ENCODE measurements around the gene LRMDA. TPM values are rescaled to one million over a fixed set of nuclear protein-coding genes. Genes with fewer than 3 reads are reported as not detected.

Gene LRMDA
- total RNA-seq, 1 experiment from 2014 or later, result 4.8 TPM

DNA sequence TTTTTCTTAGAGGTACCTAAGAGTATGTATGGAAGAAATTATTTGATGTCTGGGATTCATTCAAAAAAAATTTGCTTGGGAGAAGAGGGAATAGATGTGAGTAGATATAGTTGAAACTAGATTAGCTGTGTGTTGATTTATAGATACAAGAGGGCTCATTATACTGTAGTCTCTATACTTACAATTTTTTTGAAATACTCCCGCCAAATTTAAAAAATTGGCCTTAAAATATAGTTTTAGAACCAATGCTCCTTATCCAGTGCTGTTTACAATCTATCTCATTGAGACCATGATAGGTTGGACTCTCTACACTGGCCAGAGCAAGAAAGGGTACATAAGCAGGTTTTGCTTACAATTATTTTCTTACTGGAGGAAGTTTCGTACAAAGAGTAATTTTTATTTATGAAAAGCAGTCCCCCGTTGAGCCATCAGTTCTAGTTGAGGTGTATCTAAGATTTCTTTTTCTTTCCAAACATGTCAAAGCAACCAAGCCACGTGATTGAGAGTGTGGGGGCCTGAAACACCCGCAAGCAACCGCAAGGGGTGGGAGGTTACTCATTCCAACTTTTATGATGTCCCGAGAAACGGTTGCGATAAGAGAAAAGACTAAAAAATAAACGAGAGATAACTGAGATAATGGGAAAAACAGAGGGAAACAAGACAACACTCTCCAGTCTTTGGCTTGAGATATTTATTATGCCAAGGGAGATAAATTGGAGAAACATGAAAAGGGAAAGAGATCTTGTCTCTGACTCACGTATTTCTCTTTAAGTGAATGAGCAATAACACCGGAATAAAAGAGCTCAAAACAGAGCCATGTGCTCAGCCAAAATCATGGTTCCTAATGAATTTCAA, 729.2 kb downstream of the LRMDA start:
- TF ChIP-seq EZH2 (IDR thresholded peaks at IDR 0.05) (no peak), EZH2phosphoT487 (IDR thresholded peaks at IDR 0.05; ENCODE audit: borderline replicate concordance) (no peak), TCF7L2 (IDR thresholded peaks at IDR 0.05; ENCODE audit: borderline replicate concordance, extremely low read depth, insufficient read depth, insufficient read length) (no peak), ELF1 (IDR thresholded peaks at IDR 0.05; ENCODE audit: borderline replicate concordance, low read depth) (no peak), CBX3 (IDR thresholded peaks at IDR 0.05; ENCODE audit: low read depth) (no peak), CEBPB (IDR thresholded peaks at IDR 0.05; ENCODE audit: low read depth) (no peak), RAD21 (IDR thresholded peaks at IDR 0.05; ENCODE audit: low read depth) (no peak), ZBTB33 (IDR thresholded peaks at IDR 0.05; ENCODE audit: extremely low read depth, insufficient replicate concordance, low read length) (no peak), SIN3A (IDR thresholded peaks at IDR 0.05; ENCODE audit: low read depth) (no peak), SP1 (IDR thresholded peaks at IDR 0.05; ENCODE audit: low read depth) (no peak), POLR2A (IDR thresholded peaks at IDR 0.05; ENCODE audit: borderline replicate concordance, extremely low read depth, insufficient read depth, insufficient read length) (no peak), EGR1 (IDR thresholded peaks at IDR 0.05; ENCODE audit: low read depth) (no peak), POLR2AphosphoS5 (IDR thresholded peaks at IDR 0.05; ENCODE audit: low read depth, low read length) (no peak), REST (IDR thresholded peaks at IDR 0.05; ENCODE audit: low read depth) (no peak), ZFX (IDR thresholded peaks at IDR 0.05) (no peak), SRF (IDR thresholded peaks at IDR 0.05; ENCODE audit: low read depth) (no peak)
- intact Hi-C loops (cut with micrococcal nuclease), result no loop called here
- RAD21 ChIA-PET (ENCODE audit: low non-redundant PET in 1 of 2, low total read pairs in 2 of 2, uncharacterized antibody in 2 of 2, unreplicated experiment in 2 of 2), result no interaction called here
- H3K27ac ChIP-seq (ENCODE audit: low read depth, low read length), result no peak overlapping the region
- CTCF ChIA-PET, result no interaction called here
- no TSS peak for BruUV-seq (replicated peaks)
- no peak overlapping the region for H2AFZ ChIP-seq (ENCODE audit: low read depth, low read length, poor library complexity, severe bottlenecking)
- no peak overlapping the region for H3K4me3 ChIP-seq (replicated peaks in 1 of 2; ENCODE audit: low read depth in 1 of 2, low read length in 2 of 2)
- no peaks in the 10 kb centered on the region for H3K4me1 ChIP-seq (ENCODE audit: control insufficient read depth in 1 of 2, insufficient read depth in 2 of 2, low read length in 2 of 2)
- no peaks in the 10 kb centered on the region for H4K20me1 ChIP-seq (ENCODE audit: insufficient read depth)
- no peaks in the 10 kb centered on the region for H3K9me3 ChIP-seq (ENCODE audit: control insufficient read depth in 1 of 2, insufficient read depth in 1 of 2, low read depth in 1 of 2, low read length in 2 of 2)
- peaks cover 31% of the 10 kb centered on the region for H3K27me3 ChIP-seq (ENCODE audit: insufficient read depth, low read length)
- POLR2A ChIA-PET, result no interaction called here
- no peaks in the 10 kb centered on the region for H3K36me3 ChIP-seq (ENCODE audit: control insufficient read depth in 1 of 2, insufficient read depth in 2 of 2, low read length in 2 of 2)
- H3K79me2 ChIP-seq (ENCODE audit: insufficient read depth, low read length), result no peaks in the 10 kb centered on the region
- no peak overlapping the region for H3K4me2 ChIP-seq (ENCODE audit: low read length)
- no peak for DNase-seq (ENCODE audit: low read depth, low spot score)
- no peaks in the 10 kb centered on the region for H3K9me2 ChIP-seq (ENCODE audit: insufficient read depth)
- no peak for ATAC-seq
- no peak overlapping the region for H3K9ac ChIP-seq (ENCODE audit: low read length)

All from HCT116 (cell line).